NCI-H1105 (cell line): Measurements from ENCODE around the gene NUMBL.
"Not testable (repeated sequence)": the region's sequence is repeated elsewhere in the genome, so short reads cannot be mapped to it uniquely, and the experiment has no call there.

Source experiments
- DNase-seq: peaks from one replicate; lab custom pipeline; 2025; lab: John Stamatoyannopoulos, UW

The NUMBL gene

DNA sequence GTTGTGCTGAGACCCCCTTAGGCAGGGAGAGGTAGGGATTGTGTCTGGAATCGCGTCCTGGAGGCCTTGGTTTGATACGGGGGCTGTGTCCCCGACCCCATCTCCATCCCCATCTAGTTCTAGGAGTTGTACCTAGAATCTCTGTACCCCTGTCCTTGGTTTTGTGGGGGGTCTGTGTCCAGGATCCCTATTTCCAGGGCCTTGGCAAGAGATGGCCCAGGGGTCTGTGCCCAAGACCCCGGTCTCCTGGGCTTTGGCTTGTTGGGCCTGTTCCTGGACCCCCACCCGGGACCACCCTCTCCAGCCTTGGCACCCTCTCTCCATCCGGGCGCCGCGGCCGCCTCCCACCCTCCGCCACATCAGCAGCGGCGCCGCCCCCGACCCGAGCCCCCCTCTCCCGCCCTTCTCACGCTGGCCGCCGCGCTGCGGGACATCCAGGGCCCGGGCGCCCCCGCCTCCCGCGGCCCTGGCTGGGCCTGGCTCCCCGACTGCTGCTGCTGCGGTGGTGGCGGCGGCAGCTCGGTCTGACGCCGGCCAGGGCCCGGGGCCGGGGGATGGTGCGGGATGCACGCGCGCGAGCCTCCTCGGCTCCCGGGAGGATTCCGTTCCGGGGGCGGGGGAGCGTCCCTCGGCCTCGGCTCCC is at the start of gene NUMBL:
Gene NUMBL (minus strand): TSS at position 602 of the 643 bp plus-strand sequence. CDS start 168 bp downstream, at position 434.
- no peak for DNase-seq

DNA sequence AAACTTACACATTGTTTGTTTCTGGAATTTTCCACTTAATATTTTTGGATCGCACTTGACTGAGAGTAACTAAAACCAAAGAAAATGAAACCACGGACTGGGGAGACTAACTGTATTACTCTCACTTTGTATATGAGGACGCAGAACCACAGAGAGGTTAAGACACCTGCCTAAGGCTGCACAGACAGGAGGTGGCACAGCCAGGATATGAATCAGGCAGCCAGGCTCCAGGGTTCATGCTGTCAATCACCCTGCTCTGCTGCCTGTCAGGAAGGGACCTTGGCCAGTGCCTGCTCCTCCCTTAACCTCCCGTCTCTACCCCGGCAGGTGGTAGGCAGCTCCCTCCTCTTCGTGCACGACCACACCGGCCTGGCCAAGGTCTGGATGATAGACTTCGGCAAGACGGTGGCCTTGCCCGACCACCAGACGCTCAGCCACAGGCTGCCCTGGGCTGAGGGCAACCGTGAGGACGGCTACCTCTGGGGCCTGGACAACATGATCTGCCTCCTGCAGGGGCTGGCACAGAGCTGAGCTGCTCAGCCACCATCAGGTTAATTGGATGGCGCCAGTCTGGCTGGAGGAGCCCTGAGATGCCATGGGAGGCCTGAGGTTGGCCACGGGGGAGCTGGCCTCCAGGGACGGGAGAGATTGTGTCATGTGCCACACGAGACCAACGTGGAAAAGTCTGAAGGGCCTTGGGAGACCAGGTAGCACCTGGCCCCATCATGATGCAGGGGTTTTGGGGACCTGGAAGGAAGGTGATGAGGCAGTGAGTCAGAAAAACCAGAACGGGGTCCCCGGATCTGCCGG is 48.8 kb upstream of the NUMBL start:
- DNase-seq: no peak

- DNase-seq: no peak
Observed at GRCh38 chr19:40737102-40737644, 46.7 kb upstream of the NUMBL start.

DNA sequence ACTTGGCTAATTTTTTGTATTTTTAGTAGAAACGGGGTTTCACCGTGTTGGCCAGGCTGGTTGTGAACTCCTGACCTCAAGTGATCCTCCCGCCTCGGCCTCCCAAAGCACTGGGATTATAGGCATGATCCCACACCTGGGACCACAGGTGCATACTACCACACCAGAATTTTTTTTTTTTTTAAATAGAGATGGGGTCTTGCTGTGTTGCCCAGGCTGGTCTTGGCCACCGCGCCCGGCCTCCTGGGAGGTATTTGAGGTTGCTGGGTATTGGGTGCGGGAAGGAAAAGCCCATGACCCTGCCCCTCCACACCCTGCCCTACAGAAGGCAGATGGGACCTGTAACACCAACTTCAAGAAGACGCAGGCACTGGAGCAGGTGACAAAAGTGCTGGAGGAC is 46.2 kb upstream of the NUMBL start:
- no peak for DNase-seq

GRCh38 chr19:40735013-40735771 is 44.7 kb upstream of the NUMBL start:
- no peak for DNase-seq

DNA sequence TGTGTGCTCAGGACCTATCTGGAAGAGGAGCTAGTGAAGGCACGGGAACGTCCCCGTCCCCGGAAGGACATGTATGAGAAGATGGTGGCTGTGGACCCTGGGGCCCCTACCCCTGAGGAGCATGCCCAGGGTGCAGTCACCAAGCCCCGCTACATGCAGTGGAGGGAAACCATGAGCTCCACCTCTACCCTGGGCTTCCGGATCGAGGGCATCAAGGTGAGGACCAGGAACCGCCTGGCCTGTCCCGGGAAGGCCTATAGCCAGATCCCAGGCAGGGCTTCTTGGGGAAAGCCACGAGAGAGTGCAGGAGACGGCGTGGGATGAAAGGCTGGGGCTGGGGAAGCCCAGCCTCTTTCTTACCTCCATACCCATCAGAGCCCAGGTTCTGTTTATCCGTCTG is 42.7 kb upstream of the NUMBL start:
- DNase-seq: no peak

DNA sequence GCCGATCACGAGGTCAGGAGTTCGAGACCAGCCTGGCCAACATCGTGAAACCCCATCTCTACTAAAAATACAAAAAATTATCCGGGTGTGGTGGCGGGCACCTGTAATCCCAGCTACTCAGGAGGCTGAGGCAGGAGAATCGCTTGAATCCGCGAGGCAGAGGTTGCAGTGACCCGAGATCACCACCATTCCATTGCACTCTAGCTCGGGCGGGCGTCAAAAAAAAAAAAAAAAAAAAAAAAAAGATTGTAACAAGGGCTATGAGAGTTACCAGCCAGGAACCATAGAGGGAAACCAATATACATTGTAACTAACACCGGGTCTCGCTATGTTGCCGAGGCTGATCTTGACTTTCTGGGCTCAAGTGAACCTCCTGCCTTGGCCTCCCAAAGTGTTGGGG is 41.9 kb upstream of the NUMBL start:
- not testable (repeated sequence) for DNase-seq

GRCh38 chr19:40730065-40730464 is 39.6 kb upstream of the NUMBL start:
- not testable (repeated sequence) for DNase-seq

DNA sequence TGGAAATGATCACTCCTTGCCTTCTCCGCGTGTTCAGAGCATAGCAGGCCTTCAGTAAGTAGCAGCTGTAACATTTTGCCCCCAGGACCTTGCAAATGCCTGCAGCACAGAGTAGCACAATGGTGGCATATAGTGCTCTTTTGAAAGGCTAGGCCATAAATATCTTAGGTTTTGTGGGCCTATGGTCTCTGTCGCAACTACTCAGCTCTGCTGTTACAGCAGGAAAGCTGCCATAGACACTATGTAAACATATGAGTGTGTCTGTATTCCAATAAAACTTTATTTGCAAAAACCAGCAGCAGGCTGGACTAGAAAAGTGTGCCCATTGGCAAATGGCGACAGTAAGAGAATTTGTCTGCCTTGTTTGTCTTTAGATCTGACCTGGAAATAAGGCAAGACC is 35.8 kb upstream of the NUMBL start:
- no peak for DNase-seq

GRCh38 chr19:40724855-40725254 is 34.4 kb upstream of the NUMBL start:
- no peak for DNase-seq

DNA sequence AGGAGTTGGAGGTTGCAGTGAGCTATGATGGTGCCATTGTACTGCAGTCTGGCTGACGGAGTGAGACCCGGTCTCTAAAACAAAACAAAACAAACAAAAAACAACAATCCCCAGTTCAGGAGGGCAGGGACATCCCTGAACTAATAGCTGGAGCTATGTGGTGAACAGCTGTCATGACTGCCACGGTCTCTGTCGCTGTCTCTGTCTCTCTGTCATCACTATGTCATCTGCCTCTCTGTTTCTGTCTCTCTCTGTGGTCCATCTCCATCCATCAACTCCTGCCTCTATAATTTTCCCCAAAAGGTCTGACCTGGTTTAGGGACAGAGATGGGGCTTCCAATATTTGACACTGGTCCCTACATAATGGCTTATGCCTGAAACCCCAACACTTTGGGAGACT is 33.9 kb upstream of the NUMBL start:
- DNase-seq: no peak

DNA sequence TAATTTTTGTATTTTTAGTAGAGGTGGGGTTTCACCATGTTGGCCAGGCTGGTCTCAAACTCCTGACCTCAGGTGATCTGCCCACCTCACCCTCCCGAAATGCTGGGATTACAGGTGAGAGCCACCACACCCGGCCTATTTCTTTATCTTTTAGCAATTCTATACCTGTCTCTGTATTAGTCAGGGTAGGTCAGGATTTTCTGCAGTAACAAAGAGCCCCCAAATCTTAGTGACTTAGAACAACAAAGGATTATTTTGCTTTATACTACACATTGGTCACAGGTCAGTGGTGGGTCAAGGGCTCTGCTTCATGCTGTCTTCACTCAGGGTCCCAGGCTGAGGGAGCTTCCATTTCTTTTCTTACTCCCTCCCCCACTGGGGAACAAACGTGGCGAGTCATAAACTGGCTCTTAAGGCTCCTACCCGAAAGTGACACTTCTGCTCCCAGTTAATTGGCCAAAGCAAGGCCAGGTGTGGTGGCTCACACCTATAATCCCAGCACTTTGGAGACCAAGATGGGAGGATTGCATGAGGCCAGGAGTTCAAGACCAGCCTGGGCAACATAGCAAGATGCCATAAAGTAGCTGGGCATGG is 33.3 kb upstream of the NUMBL start:
- no peak for DNase-seq

- DNase-seq: no peak
Observed at GRCh38 chr19:40721936-40722661, 31.6 kb upstream of the NUMBL start.

GRCh38 chr19:40721140-40721486 is 30.7 kb upstream of the NUMBL start:
- no peak for DNase-seq

DNA sequence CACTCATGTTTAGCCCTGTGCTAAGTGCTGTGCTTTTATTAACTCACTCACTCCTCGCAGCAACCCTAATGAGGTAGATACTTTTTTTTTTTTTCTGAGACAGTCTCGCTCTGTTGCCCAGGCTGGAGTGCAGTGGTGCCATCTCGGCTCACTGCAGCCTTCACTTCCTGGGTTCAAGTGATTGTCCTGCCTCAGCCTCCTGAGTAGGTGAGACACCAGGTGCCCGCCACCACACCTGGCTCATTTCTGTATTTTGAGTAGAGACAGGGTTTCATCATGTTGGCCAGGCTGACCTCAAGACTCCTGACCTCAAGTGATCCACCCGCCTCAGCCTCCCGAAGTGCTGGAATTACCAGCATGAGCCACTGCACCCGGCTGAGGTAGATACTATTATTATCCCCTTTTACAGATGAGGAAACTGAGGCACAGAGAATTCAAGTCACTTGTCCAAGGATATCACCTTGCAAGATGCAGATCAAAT is 29.0 kb upstream of the NUMBL start:
- no peak for DNase-seq

DNA sequence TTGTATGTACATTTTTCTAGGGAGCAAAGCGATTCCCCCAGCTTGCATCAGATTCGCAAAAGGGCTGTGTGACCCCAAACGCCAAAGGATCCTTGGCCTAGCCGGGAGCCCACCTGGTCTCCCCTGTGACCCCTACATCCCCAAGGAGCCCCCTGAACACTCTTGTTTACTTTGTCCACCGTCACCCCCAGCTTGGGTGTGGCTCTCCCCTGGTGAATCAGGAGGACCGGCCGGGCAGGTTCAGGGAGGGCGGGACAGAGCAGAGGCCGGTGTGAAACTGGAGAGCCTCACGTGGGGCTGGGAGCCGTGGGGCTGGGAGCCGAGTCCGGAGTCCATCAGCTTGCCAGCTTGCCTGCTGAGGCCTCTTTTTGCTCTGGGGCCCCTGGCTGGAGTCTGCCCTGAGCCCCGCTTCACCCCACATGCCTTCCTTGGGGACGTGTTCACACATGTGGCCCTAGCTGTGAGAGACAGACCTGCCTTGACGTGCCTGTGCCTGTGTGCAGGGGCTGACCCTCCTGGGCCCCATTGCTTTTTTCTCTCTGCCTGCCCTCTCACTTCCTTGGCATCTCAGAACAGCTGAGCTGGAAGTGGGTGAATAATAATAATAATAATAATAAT is 28.4 kb upstream of the NUMBL start:
- DNase-seq: no peak

- no peak for DNase-seq
Observed at GRCh38 chr19:40717880-40718773, 27.7 kb upstream of the NUMBL start.

DNA sequence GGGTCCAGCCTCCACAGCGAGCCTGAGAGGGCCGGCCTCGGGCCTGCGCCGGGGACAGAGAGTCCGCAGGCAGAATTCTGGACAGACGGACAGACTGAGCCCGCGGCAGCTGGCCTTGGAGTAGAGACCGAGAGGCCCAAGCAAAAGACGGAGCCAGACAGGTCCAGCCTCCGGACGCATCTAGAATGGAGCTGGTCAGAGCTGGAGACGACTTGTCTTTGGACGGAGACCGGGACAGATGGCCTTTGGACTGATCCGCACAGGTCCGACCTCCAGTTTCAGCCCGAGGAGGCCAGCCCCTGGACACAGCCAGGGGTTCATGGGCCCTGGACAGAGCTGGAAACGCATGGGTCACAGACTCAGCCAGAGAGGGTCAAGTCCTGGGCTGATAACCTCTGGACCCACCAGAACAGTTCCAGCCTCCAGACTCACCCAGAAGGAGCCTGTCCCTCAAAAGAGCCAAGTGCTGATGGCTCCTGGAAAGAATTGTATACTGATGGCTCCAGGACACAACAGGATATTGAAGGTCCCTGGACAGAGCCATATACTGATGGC is 27.0 kb upstream of the NUMBL start:
- no peak for DNase-seq

DNA sequence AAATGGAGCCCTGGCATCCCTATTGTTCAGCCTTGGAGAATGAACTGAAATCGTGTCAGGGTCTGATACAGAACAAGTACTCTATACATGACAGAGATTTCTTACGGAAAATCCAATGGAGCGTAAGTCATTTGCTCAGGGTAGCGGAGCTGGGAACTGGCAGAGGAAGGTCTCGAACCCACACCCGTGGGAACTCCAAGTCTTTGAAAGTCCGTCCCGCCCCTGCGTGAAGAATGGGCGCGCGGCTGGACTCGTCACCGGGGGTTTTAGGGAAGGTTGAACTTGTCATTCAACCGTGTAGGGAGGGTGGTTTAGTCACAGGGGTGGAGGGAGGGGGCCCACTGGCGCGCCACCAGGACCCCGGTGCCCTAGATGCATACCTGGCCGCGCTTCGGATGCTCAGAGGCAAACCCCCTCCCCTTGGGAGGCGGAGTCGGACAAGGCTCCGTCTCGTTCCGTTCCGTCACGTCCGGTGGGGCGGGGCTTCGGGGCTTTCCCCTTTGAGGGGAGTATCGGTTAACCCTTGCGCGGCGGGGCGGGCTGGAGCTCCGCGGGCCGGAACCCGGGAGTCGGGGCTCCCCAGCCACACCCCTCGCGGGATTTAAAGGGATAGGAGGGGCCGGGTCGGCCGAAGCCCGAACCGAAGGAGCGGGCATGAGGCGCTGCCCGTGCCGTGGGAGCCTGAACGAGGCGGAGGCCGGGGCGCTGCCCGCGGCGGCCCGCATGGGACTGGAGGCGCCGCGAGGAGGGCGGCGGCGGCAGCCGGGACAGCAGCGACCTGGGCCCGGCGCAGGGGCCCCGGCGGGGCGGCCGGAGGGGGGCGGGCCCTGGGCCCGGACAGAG is 26.3 kb upstream of the NUMBL start, which contains the start of the genes COQ8B and ITPKC:
Gene COQ8B (minus strand): TSS at position 405 of the 843 bp plus-strand sequence. CDS start 2,254 bp downstream, outside the sequence.
Gene ITPKC (plus strand): TSS at position 631 of the 843 bp plus-strand sequence. CDS start 24 bp downstream, at position 655.
- peak; percentile 97 for DNase-seq
